RPMI7951 (cell line): ENCODE measurements around the gene CADM3. TPM values are rescaled to one million over a fixed set of nuclear protein-coding genes. Genes with fewer than 3 reads are reported as not detected.

Experiments
- total RNA-seq: library from RNA; depleted of rRNA; stranded (reverse); fragments of >200 nt; shearing (Covaris generic); gene quantifications from 2 replicates; pipeline ENCODE4 v1.2.3, GENCODE V29; 2014; rRNA removed

CADM3 gene
- total RNA-seq, 1 experiment from 2014 or later: 0.96 TPM

Other genes starting within 250 kb of the CADM3 start
- gene PYHIN1, start 240.1 kb upstream of the CADM3 start, total RNA-seq: not detected in 2 replicates
- gene IFI16, start 161.7 kb upstream of the CADM3 start, total RNA-seq: 40.9 and 55.9 TPM in 2 replicates
- 13.9 and 15.5 TPM in 2 replicates for gene AIM2, start 94.8 kb upstream of the CADM3 start, total RNA-seq
- gene ACKR1, start 33.3 kb downstream of the CADM3 start, total RNA-seq: not detected in 2 replicates
- not detected in 2 replicates for gene FCER1A, start 130.7 kb downstream of the CADM3 start, total RNA-seq